NCI-H748 treated with DMSO at 0.1 percent for 48 hours (cell line): ENCODE results near the gene CD9.
A peak's percentile ranks its signal among the peaks of the same experiment; 100 is the strongest.
"Not testable (repeated sequence)": the region's sequence is repeated elsewhere in the genome, so short reads cannot be mapped to it uniquely, and the experiment has no call there.

Experiments
- DNase-seq: peaks from one replicate; lab custom pipeline; 2025; lab: John Stamatoyannopoulos, UW

CD9 gene

GRCh38 chr12:6200256-6201212 lies at the start of gene CD9:
Gene CD9, plus strand, starts transcription at chr12:6200400. Its CDS starts 100 bp downstream, at chr12:6200500.
- peak; percentile 12 for DNase-seq

DNA sequence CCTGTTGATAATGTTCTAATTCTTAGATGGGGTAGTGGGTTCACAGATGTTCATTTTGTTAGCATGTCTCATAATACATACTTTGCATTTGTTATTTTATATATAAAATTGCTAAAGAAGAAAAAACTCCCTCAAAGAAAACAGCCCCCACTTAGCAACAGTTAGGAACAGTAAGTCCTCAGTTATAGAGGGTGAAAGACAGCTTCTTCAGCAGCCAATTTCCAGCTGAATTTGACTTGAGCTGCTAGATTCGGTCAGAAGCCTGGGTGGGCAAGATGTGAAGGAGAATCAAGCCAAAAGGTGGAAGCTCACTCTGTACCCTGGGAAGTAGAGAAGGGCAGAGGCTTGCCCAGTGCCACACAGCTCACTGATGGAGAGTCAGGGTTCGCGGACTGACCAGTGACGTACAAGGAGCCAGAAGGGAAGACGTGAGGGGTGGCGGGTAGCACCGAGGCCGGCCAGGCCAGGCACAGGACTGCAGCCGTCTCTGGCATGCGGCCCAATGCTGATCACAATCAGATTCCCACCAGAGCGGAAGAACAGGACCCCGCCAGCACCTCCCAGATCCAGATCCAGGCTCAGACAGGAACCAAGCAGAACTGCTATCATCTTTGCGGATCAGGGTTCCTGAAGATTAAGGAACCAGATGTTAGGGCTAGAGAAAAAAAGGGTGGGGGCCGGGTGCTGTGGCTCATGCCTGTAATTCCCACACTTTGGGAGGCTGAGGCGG lies 45.3 kb upstream of the CD9 start:
- DNase-seq = no peak

- no peak for DNase-seq
Measured at GRCh38 chr12:6157482-6157881, 42.7 kb upstream of the CD9 start.

- DNase-seq = no peak
Measured at GRCh38 chr12:6158255-6158654, 41.9 kb upstream of the CD9 start.

DNA sequence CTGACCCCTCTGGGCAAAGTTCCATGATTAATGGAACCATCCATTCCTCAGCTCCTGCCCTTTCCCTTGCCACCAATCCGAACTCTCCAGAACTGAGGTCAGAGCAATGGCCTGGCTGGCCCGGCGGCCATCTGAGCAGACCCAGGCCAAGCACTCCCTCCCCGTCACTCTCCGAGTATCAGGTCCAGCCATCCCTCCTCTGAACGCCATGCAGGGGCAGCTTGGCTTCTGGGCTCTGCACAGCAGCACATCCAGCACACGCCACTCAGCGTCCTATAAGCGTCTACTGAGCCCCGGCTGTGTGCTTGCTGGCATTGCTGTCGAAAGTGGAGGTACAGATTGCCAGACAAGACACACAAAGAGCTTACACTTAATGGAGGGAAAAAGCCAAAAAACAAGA lies 41.5 kb upstream of the CD9 start:
- no peak for DNase-seq

DNA sequence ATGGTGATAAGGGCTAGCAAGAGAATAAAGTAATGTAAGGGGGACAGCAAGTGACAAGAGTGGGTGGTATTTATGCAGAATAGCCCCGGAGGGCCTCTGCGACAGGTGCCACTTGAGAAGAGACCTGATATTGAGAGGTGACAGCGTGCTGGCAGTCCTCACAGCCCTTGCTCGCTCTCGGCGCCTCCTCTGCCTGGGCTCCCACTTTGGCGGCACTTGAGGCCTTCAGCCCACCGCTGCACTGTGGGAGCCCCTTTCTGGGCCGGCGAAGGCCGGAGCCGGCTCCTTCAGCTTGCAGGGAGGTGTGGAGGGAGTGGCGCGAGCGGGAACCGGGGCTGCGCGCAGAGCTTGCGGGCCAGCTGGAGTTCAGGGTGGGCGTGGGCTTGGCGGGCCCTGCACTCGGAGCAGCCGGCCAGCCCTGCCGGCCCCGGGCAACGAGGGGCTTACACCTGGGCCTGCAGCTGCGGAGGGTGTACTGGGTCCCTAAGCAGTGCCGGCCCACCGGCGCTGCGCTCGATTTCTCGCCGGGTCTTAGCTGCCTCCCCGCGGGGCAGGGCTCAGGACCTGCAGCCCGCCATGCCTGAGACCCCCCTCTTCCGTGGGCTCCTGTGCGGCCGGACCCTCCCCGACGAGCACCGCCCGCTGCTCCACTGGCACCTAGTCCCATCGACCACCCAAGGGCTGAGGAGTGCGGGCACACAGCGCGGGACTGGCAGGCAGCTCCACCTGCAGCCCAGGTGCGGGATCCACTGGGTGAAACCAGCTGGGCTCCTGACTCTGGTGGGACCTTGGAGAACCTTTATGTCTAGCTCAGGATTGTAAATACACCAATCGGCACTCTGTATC lies 40.8 kb upstream of the CD9 start:
- not testable (repeated sequence) for DNase-seq

- not testable (repeated sequence) for DNase-seq
Measured at GRCh38 chr12:6160049-6160649, 40.1 kb upstream of the CD9 start.

GRCh38 chr12:6161124-6161882 lies 38.9 kb upstream of the CD9 start:
- no peak for DNase-seq

GRCh38 chr12:6163416-6164060 lies 36.7 kb upstream of the CD9 start:
- no peak for DNase-seq

- no peak for DNase-seq
Measured at GRCh38 chr12:6165395-6165794, 34.8 kb upstream of the CD9 start.

DNA sequence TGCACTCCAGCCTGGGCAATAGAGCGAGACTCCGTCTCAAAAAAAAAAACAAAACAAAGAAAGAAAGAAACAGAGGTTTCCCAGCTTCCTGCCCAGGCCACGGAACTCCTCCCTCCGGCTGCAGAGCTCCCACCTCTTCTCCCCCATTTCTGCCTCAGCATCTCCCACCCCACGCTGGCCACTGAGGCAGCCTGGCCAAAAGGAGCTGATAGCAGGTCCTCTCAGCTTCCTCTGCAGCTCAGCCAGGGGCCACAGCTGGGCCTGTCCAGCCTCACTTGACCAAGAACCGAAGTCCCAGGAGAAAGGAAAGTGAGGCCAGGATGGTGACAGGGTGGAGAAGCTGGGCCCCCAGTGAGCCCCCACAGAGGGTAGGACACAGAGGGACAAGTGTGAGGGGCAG lies 33.4 kb upstream of the CD9 start:
- DNase-seq = no peak

DNA sequence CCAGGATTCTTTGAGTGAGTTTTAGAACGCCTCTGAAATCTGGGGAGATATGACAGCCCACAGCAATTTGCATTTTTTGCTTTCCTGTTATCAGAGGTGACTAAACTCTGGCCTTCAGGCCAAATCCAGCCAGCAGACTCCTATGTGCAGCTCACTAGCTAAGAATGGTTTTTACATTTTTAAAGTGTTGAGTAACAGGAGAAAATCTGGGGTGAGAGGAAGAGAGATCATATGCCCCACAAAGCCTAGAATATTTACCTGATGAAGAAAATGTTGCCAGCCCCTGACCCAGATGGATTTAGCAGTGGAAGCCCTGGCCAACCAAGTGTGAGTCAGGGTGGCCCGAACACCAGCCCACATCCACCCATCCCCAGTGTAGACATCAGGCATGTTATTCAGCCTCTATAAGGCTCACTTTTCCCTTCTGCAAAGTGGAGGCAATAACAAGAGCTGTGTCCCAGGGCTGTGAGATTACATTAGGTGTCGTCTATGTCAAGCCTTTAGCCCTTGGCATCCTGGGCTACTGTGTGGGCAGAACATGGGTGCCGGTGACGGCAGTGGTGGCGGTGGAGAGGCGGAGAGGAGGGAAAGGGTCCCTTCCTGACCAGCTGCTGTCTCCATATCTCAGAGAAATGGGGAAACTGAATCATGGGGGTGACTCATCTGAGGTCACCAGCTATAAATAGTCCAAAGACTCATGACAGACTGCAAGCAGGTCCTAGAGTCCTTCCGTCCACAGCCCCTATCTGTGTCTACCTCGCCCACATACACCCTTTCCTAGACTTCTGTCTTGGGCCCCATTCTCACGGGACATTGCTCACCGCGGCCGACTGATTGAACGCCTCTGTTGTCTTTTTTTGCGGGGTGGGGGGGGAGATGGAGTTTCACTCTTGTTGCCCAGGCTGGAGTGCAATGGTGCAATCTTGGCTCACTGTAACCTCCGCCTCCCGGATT lies 32.6 kb upstream of the CD9 start:
- no peak for DNase-seq

GRCh38 chr12:6171409-6172015 lies 28.7 kb upstream of the CD9 start:
- DNase-seq = no peak

DNA sequence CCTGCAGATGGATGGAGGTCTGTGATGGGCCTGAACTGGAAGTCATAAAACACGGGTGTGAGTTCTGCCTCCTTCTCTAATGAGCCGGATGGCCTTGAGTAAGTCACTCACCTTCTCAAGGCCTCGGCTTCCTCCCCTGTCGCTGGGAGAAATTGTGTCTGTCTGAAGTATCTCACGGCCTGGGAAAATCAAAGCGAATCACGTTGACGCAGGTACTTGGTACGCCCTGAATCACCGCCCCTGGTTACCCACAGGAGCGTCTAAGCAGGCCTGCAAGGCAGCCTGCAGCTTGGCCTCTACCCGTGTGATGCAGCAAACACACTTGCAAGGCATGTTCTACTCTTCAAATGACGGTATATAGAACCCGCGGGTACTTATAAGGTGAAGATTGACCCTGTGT lies 28.1 kb upstream of the CD9 start:
- no peak for DNase-seq

- no peak for DNase-seq
Measured at GRCh38 chr12:6172862-6173261, 27.3 kb upstream of the CD9 start.

DNA sequence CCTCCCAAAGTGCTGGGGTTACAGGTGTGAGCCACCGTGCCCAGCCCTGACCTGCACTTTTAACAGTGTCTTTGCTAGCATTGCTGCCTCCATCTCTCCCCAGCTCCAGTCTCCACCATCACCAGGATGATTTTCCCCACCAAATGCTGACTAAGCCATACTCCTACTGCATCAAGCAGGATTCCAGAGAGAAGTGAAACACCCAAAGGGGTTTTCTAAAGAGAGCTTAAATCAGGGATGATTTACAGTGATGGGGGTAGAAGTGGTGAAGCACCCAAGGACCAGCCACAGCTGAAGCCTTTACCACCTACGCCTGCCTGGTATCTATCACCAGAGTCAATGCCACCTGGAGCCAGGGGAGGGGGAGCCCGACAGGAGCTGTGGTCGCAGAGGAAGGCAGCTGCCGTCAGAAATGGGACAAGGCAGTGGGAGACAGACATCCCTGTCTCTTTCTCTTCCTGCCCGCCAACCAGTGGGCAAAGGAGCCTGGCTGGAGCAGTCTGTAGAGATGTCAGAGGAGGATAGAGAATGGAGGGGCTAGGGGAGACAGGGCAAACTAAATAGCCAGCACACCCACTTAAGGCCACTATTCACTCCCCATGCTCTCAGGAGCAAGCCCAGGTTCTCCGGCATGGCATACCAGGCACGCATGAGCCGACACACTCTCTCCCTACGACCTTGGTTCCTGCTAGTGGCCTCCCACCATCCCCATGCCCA lies 22.4 kb upstream of the CD9 start:
- DNase-seq = no peak

- no peak for DNase-seq
Measured at GRCh38 chr12:6178981-6179761, 21.0 kb upstream of the CD9 start.
